Measurements from ENCODE around the gene ALG10.
A peak's percentile ranks its signal among the peaks of the same experiment; 100 is the strongest.
"Not testable (repeated sequence)": the region's sequence is repeated elsewhere in the genome, so short reads cannot be mapped to it uniquely, and the experiment has no call there.

Gene ALG10, protein sequence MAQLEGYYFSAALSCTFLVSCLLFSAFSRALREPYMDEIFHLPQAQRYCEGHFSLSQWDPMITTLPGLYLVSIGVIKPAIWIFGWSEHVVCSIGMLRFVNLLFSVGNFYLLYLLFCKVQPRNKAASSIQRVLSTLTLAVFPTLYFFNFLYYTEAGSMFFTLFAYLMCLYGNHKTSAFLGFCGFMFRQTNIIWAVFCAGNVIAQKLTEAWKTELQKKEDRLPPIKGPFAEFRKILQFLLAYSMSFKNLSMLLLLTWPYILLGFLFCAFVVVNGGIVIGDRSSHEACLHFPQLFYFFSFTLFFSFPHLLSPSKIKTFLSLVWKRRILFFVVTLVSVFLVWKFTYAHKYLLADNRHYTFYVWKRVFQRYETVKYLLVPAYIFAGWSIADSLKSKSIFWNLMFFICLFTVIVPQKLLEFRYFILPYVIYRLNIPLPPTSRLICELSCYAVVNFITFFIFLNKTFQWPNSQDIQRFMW

DNA sequence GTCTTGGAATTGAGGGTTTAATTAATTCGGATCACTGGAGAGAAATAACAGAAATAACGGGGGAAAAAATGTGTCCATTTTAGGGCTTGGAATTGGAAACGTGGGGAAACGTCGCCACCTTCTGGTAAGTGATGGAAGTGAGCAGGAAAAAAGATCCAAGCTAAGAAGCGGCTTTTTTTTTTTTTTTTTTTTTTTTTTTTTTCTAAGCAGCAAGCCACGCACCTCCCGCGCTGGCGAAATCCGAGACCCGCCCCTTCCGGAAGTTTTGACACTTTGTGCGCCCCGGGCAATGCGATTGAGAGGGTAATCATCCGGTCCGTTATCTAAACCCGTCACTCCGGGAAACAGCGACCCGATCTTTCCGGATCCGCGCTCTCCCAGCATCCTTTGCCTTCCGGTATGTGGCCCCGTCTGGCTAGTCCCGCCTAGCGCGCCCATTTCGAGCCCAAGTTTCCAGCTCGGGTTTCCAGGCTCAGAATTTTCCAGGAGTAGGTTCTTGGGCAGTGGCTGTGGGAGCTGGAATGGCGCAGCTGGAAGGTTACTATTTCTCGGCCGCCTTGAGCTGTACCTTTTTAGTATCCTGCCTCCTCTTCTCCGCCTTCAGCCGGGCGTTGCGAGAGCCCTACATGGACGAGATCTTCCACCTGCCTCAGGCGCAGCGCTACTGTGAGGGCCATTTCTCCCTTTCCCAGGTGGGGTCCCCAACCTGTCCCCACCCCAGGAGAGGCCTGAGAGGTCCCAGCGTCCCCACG lies at the start of gene ALG10:
TSS of gene ALG10 (plus strand) at position 418 of the 752 bp plus-strand sequence. CDS start at position 522, 104 bp downstream.
- peak; percentile 96 for DNase-seq

DNA sequence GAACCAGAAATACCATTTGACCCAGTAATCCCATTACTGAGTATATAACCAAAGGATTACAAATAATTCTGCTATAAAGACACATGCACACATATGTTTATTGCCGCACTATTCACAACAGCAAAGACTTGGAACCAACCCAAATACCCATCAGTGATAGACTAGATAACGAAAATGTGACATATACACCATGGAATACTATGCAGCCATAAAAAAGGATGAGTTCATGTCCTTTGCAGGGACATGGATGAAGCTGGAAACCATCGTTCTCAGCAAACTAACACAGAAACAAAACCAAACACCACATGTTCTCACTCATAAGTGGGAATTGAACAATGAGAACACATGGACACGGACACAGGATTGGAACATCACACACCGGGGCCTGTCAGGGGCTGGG lies 49.4 kb upstream of the ALG10 start:
- DNase-seq, result not testable (repeated sequence)

DNA sequence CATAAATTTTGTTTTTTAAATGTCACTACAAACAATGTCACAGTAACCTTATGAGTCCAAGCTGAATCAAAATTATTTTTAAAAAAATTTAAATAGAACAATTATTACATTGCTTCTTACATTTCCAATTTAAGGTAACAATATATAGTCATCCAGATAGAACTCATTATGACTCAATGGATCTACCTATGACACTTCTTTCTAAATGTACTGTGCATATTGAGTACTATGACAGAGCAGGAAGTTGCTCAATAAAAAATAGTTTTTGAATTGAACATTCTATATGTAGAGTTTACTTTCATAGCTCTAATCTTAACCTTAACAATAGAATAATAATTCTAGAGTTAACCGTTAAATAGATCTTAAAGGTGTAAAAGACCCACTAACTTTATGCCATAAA lies 44.4 kb upstream of the ALG10 start:
- no peak for DNase-seq

DNA sequence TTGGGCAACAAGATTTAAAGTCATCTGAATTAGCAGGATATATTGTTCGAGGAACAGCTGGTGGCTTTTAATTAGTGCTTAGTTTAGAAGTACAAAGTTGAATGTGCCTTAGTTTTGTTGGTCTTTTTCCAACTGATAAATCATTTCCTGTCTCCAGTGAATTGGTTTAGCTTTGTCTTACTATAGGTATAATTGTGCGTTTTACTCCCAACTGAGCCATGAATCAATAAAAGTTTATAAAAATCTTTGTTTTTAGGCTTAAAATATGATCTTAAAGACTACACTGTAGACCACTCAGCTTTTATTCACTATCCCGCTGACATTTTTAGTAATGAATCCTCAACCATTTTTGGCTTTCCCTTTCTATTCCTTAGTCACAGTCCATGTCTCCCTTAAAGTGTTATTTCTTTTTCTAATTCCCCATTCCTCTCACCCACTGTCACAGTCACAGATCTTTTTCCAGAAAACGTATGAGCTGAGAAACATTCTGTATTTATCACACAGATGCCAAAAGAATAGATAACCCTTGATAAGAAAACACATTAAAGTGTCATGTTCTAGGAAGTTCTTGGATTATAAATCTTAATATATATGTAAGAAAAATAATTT lies 34.0 kb upstream of the ALG10 start:
- DNase-seq, result no peak

DNA sequence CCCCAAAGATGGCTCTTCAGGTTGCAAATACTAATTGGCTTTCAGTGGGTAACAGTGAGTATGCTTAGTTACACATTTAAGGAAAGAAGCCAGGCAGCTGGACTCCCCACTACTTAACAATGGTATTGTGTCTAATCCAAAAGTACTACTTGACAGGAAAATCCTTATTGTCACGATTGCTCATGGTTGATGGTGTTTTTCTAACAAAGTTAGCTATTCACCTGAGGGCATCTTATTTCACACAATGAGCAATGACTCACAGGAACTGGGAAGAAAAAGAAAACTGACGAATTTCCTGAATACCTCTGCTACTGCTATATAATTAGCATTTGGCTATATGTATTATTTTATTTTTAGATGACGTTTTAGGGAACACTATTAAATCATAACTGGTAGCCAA lies 33.4 kb upstream of the ALG10 start:
- no peak for DNase-seq

DNA sequence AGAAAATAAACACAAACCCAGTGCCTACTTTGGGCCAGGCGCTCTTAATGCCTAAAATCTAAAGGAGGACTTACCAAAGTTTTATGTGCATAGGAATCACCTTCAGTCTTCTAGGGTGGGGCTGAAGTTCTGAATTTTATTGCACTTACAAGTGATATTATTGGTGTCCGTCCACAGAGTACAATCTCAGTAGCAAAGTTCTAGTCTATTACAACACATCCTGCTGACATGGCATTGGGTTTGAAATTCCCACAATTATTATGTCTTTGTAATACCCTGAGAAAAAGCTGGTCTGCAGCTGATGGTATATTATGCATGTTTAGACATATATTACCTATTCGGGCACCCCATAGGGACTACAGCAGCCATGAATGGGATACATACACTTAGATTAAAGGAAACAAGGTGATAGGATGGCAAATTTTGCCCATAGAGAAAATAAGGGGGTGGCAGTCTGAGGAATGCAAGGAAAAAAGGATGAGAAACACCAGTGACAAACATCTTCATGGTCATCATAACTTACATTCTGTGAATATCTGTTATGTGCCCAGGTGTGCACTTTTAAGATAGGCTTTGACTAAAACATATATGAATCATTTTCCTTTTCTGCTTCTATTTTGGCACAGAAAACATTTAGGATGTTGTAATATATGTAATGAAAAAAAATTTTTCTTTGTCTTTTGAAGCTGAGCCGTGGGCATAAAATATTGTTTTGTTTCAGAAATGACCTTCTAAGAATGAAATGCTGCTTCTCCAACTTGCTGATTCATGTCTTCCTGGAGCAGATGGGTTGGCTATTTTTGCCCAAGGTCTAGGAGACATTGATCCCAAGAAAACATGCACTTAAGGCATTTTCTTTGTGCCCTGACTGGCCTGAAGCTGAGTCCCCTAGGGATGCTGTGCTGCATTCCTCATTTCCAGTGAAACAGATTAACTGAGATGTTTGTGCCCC lies 27.2 kb upstream of the ALG10 start:
- no peak for DNase-seq

DNA sequence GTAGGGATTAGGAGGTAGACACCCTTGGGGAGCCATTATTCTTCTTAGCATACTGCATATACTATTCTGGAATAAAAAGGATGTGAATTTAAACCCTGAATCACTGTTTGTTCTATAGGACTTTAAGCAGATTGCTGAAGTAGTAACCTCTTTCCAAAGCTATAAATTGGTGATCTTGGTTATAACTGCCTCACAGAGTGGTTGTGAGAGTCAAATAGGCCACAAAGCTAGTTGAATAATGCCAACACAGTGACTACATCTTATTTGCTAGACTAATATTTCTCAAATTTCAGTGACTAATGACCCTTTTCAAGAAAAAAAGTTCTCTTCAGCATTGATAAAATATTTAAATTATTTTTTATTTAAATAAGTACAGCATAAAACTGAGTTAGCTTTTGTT lies 13.5 kb upstream of the ALG10 start:
- DNase-seq, result not testable (repeated sequence)

DNA sequence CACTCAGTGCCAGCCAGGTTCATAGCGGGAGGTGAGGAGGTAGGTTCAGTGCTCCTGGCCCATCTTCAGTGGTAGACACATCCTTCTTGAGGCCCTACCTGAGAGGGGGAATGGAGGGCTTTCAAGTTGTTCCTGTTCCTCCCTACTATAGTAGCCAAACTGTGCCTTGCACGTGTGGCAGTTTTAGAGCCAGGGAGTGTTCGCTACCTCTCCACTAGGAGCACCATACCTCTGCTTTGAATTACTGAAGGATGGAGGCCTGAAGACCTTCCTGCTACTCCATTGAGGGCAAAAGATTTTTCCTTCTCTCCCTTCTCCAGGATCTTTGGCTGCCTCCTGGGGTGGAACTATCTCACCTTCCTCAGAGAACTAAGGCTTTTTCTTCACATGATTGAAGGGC lies 5.9 kb upstream of the ALG10 start:
- DNase-seq, result no peak

DNA sequence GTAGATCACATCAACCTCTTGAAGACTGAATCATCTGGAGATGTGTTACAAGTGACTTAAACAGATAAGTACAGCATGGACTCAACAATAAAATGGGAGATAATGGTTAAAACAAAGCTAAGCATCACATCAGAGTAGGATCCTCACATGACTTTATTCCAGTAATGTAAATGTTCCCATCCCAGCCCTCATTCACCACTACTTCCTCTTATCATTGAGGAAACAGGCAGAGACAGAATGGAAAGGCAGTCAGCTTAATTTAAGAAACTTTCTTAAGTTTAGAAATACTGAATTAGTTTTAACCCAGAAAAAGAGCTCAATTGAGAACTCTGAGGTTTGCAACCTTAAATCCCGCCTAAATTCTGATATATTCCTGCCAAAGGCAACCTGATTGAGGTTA lies 1.2 kb upstream of the ALG10 start:
- DNase-seq, result no peak

DNA sequence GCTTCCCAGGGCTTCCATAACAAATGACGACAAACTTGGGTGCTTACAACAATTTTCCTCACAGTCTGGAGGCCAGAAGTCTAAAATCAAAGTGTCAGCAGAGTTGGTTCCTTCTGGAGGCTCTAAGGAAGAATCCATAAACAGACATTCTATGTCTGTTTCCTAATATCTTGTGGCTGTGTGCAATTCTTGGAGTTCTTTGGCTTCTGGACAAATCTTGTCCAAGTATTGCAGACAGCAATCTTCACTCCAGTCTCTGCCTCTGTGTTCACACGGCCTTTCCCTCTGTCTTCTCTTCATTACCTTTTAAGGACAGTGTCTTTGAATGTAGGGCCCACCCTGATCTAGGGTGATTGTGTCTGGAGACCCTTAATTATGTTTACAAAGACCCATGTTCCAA lies 5.4 kb downstream of the ALG10 start:
- DNase-seq, result not testable (repeated sequence)

DNA sequence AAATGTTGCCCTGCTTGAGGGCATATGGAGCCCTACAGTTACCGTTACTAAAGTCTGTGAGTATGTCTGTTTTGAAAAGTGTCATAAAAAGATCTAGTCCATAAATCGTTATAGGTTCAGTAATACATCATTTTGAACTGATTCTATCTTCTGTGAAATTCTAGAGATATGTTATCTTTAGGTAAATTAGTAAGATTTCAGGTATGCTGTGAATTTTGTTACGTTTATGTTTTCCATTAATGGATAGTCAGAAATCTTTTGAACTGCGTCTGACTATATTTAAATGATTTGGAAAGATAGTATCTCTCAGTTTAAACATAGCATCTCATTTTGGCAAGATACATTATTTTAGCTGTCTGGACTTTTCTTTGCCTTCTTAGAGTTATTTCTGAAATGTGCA lies 8.3 kb downstream of the ALG10 start:
- DNase-seq, result no peak

DNA sequence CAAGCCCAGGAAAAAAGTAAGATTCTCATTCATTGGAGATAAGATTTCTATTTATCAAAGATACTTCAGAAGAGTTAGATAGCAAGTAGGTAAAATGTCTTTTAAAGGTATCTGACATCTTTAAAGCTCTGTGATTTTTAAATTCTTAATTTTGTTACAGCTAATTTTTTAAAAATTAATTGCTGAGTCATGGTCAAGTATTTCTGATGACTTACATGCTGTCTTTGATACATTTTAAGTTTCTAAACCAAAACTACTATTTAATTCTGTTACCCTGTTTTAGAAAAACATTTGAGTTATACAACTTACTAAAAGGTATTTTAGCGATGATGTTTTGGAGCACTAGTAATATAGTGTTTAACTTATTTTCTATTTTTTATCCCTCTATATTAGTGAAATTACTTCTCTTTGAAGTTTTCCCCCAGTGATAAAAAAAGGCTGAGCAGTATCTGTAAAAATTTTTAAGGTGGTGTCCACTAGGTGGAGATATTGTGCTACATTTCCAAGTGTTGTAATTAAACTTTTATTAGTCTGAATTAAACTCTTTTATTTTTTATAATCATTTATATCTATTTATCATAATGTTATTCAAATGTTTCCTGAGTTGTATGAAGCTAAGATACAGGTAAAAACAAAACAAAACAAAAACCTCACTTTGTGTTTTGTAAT lies 11.5 kb downstream of the ALG10 start:
- peak; percentile 14 for DNase-seq

DNA sequence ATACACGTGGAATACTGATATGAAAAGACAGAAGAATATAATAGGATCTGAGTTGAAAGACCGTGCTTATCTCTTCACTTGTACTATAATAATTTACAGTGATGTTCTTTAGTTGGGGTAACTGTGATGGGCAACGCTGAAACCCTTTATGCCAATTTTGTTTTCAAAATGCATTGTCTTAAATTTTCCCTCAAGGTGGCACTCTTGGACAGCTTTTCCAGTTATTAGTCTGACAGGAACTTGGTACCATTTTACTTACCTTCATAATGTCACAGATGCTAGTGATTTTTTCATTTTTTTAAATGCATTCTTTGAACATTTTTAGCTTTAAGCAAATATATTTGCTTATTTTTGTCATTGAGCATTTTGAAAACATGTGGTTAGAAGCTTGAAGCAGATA lies 16.1 kb downstream of the ALG10 start:
- DNase-seq, result peak; percentile 9

DNA sequence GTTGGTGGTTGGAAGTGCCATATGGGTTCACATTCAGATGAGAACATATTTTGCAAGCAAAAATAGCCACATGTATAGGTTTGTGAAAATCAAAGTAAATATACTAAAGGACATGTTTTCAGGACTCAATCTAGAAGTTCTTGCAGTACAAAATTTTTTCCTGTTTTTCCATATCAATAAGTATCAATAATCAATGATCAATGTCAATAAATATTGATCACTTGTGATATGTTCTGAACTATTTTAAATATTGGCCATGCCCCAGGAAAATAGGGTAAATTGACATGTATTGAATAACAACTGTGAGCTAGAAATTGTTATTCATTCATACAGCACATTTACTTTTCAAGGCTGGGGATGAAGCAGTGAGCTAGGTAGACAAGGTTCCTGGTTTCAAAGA lies 24.3 kb downstream of the ALG10 start:
- no peak for DNase-seq

DNA sequence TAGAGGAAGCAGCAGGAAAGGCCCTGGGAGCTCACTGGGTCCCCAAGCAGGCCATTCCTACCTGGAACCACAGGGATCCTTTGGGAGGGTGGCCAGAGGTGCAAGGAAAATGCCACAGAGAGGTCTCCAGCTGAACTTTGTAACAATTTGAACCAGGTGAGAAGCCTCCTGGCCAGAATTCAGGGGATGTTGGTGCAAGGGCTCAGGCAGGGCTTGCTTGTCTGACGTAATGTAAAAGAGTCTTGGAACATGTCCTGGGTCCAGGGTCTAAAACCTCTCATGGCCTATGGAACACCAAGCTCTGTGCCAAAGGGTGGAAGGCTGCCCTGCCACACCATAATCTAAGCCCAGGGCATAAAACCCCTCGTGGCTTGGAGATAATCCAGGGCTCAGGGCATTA lies 25.6 kb downstream of the ALG10 start:
- DNase-seq, result not testable (repeated sequence)

DNA sequence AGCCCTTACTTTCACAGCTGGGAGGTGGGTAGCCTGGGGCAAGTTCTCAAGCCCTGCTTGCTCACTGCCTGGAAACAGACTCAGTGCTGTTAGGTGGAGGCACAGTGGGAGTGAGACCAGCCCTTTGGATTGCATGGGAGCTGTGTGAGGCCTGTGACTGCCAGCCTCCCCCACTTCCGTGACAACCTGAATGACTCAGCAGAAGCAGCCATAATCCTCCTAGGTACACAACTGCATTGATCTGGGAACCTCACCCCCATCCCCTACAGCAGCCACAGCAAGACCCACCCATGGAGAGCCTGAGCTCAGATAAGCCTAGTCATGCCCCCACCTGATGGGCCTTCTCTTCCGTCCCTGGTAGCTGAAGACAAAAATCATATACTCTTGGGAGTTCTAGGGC lies 26.4 kb downstream of the ALG10 start:
- no peak for DNase-seq

DNA sequence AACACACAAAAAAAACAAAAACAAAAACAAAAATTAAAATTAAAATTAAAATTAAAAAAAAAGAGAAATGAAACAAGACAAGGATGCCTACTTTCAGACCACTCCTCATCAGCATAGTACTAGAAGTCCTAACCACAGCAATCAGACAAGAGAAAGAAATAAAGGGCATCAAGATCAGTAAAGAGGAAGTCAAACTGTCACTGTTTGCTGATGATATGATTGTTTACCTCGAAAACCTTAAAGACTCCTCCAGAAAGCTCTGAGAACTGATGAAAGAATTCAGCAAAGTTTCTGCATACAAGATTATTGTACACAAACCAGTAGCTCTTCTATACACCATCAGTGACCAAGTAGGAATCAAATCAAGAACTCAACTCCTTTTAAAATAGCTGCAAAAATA lies 29.2 kb downstream of the ALG10 start:
- no peak for DNase-seq

DNA sequence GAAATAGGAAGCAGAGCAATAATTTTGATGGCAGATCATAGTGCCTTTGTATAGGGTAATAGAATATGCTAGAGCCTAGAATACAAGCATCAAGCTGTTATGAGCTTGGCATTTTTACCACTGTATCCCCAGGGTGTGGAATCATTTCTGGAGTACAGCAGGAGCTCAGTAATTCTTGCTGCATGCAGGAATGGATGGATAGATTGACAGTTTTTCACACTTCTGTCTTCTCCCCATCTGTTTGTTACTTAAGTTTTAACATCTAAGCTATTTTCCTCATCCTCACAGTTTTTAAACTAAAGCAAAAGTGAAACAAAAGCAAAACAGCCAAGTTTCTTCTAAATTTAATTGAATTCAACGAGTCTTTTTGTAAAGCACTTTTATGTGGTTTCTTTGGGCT lies 32.6 kb downstream of the ALG10 start:
- no peak for DNase-seq
